GM12892 (cell line): ENCODE data around the gene SLC7A4.

Experiments used
- DNase-seq: peaks from one replicate; pipeline ENCODE4 v3.0.0; 2011; ENCODE audit not compliant: insufficient read length
- FAIRE-seq: peaks from 2 replicates; lab custom pipeline; 2011; peaks lifted over from hg19 to GRCh38; lab: Jason Lieb, UNC
- POLR2A ChIP-seq: IDR thresholded peaks from 2 replicates; pipeline ENCODE4 v1.6.1; 2011; ENCODE audit warnings: low read depth, low read length, control low read depth
- POLR2AphosphoS5 ChIP-seq: IDR thresholded peaks from 2 replicates; pipeline ENCODE4 v1.6.1; 2011; ENCODE audit warnings: low read depth, low read length, control low read depth
- TAF1 ChIP-seq: IDR thresholded peaks from 2 replicates; pipeline ENCODE4 v1.6.1; 2011; ENCODE audit warnings: low read depth, mild to moderate bottlenecking, control low read depth, low read length, borderline replicate concordance

Gene SLC7A4

GRCh38 chr22:20996031-20996410, 36.3 kb downstream of the SLC7A4 start:
- FAIRE-seq: no peak
- peak; percentile 23; the same call in 1 of the 2 replicates for TF ChIP-seq POLR2A
- no peak for TF ChIP-seq TAF1
- no peak for TF ChIP-seq POLR2AphosphoS5
- DNase-seq: no peak

GRCh38 chr22:20995329-20996030, 36.9 kb downstream of the SLC7A4 start:
- FAIRE-seq (no peak), DNase-seq (no peak)
- TF ChIP-seq TAF1 (no peak), POLR2A (no peak), POLR2AphosphoS5 (no peak)

DNA sequence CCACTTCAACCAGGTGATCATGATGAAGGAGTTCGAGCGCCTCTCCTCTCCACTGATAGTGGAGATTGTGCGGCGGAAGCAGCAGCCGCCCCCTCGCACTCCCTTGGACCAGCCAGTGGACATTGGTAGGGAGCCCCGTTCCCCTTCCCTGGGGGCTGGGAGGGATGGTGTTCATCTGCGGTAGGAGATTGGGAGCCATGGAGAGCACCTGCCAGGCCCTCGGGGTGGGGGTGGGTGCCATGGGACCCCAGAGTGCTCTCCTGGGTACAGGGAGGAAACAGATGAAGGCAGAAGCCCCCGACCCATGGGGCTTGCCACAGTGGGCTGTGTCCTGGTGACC, 37.5 kb downstream of the SLC7A4 start:
- TF ChIP-seq TAF1 (no peak), POLR2AphosphoS5 (no peak), POLR2A (no peak)
- FAIRE-seq: no peak
- no peak for DNase-seq

DNA sequence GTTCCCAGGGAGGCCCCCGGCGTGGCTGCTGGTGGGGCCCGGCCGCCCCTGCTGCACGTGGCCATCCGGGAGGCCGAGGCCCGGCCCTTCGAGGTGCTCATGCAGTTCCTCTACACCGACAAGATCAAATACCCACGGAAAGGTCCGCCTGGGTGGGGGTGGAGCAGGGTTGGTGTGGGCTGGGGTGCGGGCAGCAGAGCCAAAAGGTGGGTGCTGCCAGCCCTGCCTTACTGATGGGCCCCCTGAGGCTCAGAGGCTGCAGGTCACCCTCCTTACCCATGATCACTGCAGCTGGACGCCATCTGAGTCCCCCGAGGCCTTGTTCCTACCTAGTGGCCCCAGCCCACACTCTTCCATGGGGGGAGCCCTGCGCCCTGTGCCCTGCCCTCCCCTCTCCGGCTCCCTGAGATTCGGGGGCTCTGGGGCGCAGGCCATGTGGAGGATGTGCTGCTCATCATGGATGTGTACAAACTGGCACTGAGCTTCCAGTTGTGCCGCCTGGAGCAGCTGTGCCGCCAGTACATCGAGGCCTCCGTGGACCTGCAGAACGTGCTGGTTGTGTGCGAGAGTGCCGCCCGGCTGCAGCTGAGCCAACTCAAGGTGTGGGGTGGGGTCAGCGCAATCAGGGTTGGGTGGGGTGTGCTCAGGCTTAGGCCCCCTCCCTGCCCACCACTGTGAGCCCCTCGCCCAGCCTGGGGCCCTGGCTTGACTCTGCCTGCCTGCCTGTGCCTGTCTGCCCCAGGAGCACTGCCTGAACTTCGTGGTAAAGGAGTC, 38.0 kb downstream of the SLC7A4 start:
- FAIRE-seq (no peak), DNase-seq (no peak)
- TF ChIP-seq POLR2A: no peak
- TF ChIP-seq POLR2AphosphoS5: no peak
- TF ChIP-seq TAF1: no peak

DNA sequence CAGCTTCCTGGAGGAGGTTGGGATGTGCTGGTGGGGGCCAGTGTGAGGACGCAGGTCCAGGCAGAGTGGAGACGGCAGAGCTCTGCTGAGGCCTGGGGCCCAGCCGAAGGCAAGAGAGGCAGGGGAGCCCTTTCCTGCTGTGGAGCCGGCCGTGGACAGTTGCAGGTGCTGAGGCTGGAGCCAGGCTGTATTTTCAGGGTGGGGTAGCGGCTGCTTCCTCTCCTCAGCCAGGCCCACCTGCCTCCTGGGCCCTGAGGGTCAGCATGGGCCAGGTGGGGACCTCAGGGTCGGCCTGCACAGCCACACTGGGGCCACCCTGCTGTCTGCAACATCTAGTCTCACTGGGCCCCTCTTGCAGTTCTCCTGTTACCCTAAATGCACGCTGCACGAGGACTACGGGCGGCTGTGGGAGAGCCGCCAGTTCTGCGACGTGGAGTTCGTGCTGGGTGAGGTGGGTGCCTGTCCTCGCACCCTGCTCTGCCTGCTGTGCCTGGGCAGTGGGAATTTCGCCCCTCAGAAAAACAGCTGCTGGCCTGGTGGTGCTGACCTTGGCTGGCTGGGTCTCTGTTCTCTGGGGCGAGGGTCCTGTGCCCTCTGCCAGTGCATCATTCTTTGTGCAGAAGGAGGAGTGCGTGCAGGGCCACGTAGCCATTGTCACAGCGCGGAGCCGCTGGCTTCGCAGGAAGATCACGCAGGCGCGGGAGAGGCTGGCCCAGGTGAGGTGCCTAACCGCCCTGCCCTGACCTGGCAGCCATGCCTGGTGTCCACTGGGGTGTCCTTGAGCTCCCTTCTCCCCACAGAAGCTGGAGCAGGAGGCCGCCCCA, 38.8 kb downstream of the SLC7A4 start:
- FAIRE-seq (no peak), DNase-seq (no peak)
- TF ChIP-seq POLR2AphosphoS5 (no peak), TAF1 (no peak), POLR2A (no peak)

DNA sequence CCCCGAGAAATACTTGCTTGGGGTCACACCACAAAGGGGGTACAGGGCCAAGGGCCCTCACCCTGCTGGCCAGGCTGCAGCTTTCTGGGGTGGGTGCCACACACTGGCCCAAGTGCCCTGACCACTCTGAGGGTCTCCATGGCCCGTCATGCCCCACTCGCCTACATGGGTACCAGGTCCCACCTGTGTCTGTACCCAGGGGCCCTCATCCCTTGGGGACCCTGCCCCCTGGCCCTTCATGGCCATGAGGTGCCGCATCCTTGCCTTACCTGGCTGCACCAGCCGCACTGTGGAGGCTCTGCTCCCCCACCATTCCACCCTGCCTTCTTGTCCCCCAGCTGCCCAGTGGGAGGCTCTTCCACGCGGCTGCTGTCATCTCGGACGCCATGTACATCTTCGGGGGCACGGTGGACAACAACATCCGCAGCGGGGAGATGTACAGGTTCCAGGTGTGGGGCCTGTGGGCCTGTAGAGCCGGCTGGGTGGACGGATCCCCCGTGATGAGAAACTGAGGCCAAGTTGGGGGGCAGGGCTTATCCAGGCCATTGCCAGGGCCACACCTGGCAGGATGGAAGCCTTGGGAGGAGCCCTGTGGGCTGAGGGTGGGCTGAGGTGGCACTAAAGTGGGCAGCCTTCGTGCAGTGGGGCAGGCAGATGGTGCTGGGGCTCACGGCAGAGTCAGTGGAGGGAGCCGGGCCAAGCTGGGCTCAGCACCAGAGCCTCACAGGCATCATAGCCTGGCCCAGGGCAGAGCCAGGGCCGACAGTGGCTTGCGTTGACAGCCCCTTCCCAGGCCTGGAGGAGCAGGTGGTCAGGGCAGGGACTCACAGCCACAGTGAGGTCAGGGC, 39.7 kb downstream of the SLC7A4 start:
- FAIRE-seq (no peak), DNase-seq (no peak)
- TF ChIP-seq POLR2A: no peak

DNA sequence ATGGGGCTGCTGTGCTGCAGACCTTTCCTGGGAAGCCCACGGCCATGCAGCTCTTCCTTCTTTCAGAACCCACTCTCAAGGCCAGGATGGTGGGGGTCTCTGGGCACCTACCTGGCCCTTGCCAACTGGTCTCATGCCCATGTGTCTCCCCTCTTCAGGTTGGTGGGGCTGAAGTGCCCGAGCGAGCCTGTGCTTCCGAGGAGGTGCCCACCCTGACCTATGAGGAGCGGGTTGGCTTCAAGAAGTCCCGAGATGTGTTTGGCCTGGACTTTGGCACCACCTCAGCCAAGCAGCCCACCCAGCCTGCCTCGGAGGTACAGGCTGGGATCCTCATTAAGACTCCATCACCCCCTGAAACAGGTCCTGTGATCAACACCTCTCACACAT, 40.3 kb downstream of the SLC7A4 start:
- DNase-seq (no peak), FAIRE-seq (no peak)
- TF ChIP-seq POLR2AphosphoS5 (no peak), TAF1 (no peak), POLR2A (no peak)

DNA sequence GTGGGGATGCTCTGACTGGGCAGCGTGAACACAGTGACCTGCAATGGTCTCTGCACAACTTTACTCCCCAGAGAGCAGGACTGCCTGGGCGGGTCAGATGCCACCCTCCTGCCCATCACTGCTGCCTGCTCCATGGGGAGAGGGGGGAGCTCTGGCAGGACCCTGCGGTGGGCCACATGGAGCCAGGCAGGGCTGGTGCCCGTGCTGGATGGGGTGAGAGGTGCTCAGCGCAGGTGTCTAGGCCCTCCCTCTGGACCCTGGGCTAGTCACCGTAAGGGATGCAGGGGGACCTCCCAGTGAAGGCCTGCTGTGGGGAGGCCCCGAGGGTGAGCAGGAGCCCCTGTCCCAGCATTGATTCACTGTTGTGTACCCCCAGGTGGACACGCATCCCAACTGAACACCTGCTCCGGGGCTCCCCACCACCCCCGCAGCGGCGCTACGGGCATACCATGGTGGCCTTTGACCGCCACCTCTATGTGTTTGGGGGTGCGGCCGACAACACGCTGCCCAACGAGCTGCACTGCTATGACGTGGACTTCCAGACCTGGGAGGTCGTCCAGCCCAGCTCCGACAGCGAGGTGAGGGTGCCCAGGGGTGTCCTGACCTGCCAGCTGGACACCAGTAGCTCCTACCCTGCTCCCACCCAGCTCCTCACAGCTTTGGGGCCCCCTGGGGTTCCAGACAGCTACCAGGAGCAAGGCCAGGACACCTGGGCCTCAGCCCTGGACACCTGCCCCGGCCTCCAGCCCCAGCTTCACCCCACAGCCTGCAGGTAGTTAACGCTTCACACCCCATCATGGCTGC, 40.9 kb downstream of the SLC7A4 start:
- TF ChIP-seq POLR2A: no peak
- TF ChIP-seq POLR2AphosphoS5: no peak
- TF ChIP-seq TAF1: no peak
- DNase-seq (no peak), FAIRE-seq (no peak)

DNA sequence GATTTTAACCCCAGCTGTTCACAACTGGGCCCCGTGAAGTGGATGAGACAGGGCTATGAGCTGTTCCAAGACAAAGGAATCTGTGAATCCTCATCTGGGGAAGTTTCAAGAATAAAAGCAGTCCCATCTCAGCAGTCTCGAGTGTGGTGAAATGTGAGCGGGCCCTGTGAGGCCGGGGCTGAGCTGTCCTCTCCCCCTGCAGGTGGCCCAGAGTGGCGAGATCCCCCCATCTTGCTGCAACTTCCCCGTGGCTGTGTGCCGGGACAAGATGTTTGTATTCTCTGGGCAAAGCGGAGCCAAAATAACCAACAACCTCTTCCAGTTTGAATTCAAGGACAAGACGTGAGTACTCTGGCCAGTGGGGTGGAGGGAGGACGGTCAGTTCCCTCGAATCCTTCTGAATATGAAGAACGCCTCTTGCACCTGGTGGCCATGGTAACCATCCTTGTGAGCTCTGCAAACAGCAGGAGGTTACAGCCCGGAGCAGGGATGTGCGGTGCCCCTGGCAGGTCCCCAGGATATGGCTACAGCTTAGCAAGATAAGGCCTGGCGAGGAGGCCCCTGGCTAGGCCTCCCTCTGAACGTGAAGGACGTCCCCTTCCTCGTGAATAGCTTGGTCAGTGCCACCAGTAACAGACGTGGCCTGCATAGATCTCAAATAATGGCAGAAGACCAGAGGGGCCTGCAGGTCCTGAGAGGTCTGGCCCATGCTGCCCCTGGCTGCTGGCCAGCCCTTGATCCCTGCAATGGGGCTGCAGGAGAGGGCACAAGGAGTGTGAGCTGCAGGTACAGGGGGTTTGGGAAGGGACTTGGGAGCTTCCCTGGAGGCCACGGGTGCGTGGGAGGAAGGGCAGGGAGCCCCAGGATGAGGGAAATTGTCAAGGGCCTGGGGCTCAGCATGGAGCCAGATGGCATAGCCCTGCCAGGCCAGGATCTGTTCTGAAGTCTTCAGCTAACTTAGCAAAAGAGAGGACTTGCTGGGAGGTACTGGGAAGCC, 41.9 kb downstream of the SLC7A4 start:
- FAIRE-seq: no peak
- no peak for DNase-seq
- TF ChIP-seq TAF1 (no peak), POLR2A (no peak), POLR2AphosphoS5 (no peak)
